Kidney epithelial cell (primary cell): Measurements from ENCODE around the gene DPF3. TPM values are rescaled to one million over a fixed set of nuclear protein-coding genes. Genes with fewer than 3 reads are reported as not detected.

Source experiments
- DNase-seq: peaks from one replicate; pipeline ENCODE4 v3.0.0-alpha.2; 2010; ENCODE audit warnings: low read depth
- H3K27me3 ChIP-seq: 2 replicates; pipeline ENCODE4 v1.6.0; 2011; ENCODE audit warnings: low read length; ENCODE audit not compliant: control insufficient read depth, insufficient read depth
- H3K36me3 ChIP-seq: 2 replicates; pipeline ENCODE4 v1.5.1; 2011; ENCODE audit warnings: low read length; ENCODE audit not compliant: control insufficient read depth, insufficient read depth
- H3K4me3 ChIP-seq: 2 replicates; pipeline ENCODE4 v1.5.1; 2011; ENCODE audit warnings: low read depth, mild to moderate bottlenecking, control low read depth, low read length
- CTCF ChIP-seq: IDR thresholded peaks from 2 replicates; pipeline ENCODE4 v1.5.1; 2011; ENCODE audit warnings: mild to moderate bottlenecking, moderate library complexity, low read length, control low read depth, inconsistent platforms; ENCODE audit not compliant: insufficient read depth, poor library complexity, severe bottlenecking
- total RNA-seq: library from RNA; depleted of rRNA; stranded (reverse); fragments of >200 nt; gene quantifications from 2 replicates; pipeline ENCODE4 v1.2.3, GENCODE V29; 2015

The DPF3 gene
- total RNA-seq, 1 donor from 2014 or later, result 0.79 TPM

GRCh38 chr14:72929316-72930080 lies 35.6 kb upstream of the DPF3 start:
- no peak overlapping the region for H3K4me3 ChIP-seq
- no peaks in the 10 kb centered on the region for H3K27me3 ChIP-seq
- TF ChIP-seq CTCF, result no peak
- no peak for DNase-seq
- H3K36me3 ChIP-seq, result no peaks in the 10 kb centered on the region

DNA sequence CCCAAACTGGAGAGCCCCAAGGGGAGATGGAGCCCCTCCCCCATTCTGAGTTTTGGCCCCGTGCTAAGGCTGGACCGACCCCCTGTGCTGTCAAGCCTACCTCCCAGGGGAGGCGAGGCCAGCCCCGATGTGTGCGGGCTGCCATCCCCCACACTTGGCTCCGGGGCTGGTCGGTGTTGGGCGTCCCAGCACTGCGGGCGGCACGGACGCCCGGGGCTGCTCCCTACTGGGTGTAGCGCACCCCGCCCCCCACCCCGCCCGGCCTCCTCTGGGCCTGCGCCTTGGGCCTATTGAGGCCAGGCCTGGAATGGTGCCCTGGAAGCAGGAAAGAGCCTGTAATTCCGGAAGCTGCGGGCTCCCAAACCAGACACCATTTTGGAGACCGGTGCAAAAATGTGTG lies 35.0 kb upstream of the DPF3 start:
- DNase-seq, result no peak
- Histone ChIP-seq H3K36me3 (no peaks in the 10 kb centered on the region), H3K4me3 (no peak overlapping the region), H3K27me3 (no peaks in the 10 kb centered on the region)
- no peak for TF ChIP-seq CTCF

- peak within 1 kb of the TSS; percentile 76 for H3K4me3 ChIP-seq
- H3K36me3 ChIP-seq, result no peaks in the 10 kb centered on the region
- DNase-seq, result peak; percentile 96
- TF ChIP-seq CTCF, result no peak
- no peaks in the 10 kb centered on the region for H3K27me3 ChIP-seq
These were observed 32.6 kb upstream of the DPF3 start, which contains the start of gene DCAF4 for GRCh38 chr14:72926292-72927028. DCAF4 (plus strand) TSS chr14:72926464; CDS start chr14:72937979, 11,515 bp downstream.

GRCh38 chr14:72925815-72926291 lies 32.0 kb upstream of the DPF3 start:
- Histone ChIP-seq H3K36me3 (no peaks in the 10 kb centered on the region), H3K27me3 (no peaks in the 10 kb centered on the region), H3K4me3 (peak overlapping the region; percentile 66)
- DNase-seq, result no peak
- no peak for TF ChIP-seq CTCF

DNA sequence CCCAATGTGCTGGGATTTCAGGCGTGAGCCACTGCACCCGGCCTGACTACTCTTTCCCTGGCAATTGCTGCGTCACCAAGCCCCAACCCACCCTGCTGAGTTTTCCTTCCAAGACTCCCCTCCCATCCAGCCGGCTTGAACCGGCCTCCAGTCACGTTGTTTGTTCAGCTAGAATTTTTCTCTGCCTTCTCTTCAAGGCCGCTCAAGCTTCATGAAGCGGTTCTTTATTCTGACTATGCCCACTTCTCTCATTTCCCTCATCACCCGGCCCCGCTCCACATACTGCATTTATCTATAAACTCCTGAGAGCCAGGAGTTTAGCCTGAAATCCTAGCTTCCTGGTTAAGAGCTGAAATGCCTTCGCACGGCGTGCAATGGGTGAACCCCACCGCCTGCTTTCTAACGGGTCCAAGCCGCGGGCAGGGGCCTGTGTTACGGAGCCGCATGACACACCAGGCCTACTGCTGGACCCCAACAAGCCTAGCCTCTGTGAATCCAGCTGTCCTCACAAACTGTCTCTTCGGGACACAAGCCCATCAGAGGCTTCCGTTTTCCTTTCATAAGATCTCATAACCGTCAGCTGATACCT lies 31.4 kb upstream of the DPF3 start:
- Histone ChIP-seq H3K27me3 (no peaks in the 10 kb centered on the region), H3K36me3 (no peaks in the 10 kb centered on the region), H3K4me3 (no peak overlapping the region)
- no peak for DNase-seq
- TF ChIP-seq CTCF, result no peak
